Subcutaneous abdominal adipose tissue (tissue), 5 donors: Measurements from ENCODE around the gene CDV3.

Experiments
- H3K27ac ChIP-seq: one replicate; pipeline ENCODE4 v1.7.0; 2013; ENCODE audit warnings: low read depth, mild to moderate bottlenecking, inconsistent platforms, low read length, moderate library complexity
- H3K27me3 ChIP-seq, 5 donors: one replicate each; pipeline ENCODE4 v1.7.0; 2013; ENCODE audit warnings: low read length in 5 of 5, inconsistent platforms in 1 of 5; ENCODE audit not compliant: control insufficient read depth in 5 of 5, insufficient read depth in 4 of 5
- H3K36me3 ChIP-seq, 5 donors: one replicate each; pipeline ENCODE4 v1.7.0; 2013; ENCODE audit warnings: low read length in 5 of 5; ENCODE audit not compliant: control insufficient read depth in 5 of 5, insufficient read depth in 5 of 5
- H3K4me1 ChIP-seq, 5 donors: one replicate each; pipeline ENCODE4 v1.7.0; 2013; ENCODE audit warnings: low read length in 5 of 5, mild to moderate bottlenecking in 3 of 5, moderate library complexity in 1 of 5; ENCODE audit not compliant: control insufficient read depth in 5 of 5, insufficient read depth in 5 of 5
- H3K4me3 ChIP-seq, 5 donors: one replicate each; pipeline ENCODE4 v1.7.0; 2013; ENCODE audit warnings: low read length in 5 of 5, low read depth in 1 of 5
- H3K9ac ChIP-seq, 5 donors: one replicate each; pipeline ENCODE4 v1.7.0; 2013; ENCODE audit warnings: low read length in 5 of 5, mild to moderate bottlenecking in 4 of 5, moderate library complexity in 3 of 5
- H3K9me3 ChIP-seq, 5 donors: one replicate each; pipeline ENCODE4 v1.7.0; 2013; ENCODE audit warnings: low read length in 5 of 5; ENCODE audit not compliant: control insufficient read depth in 5 of 5
- donor health status: healthy.
- donor health status: healthy.
- donor health status: healthy.
- donor health status: healthy.
- donor health status: healthy.

Gene CDV3

GRCh38 chr3:133629146-133629545, 55.7 kb downstream of the CDV3 start:
- H3K27me3 ChIP-seq, result no peaks in the 10 kb centered on the region
- H3K36me3 ChIP-seq, result peaks cover 28 to 61% (median 40%) of the 10 kb centered on the region in 5 donors
- H3K4me1 ChIP-seq, result peaks cover 0 to 11% (median 0%) of the 10 kb centered on the region in 5 donors
- H3K9me3 ChIP-seq, result no peaks in the 10 kb centered on the region
- H3K4me3 ChIP-seq, result no peak overlapping the region
- H3K27ac ChIP-seq, result no peak overlapping the region
- H3K9ac ChIP-seq, result no peak overlapping the region

GRCh38 chr3:133633439-133633838, 60.0 kb downstream of the CDV3 start:
- H3K4me1 ChIP-seq, result peaks cover 0 to 1% (median 0%) of the 10 kb centered on the region in 5 donors
- H3K36me3 ChIP-seq, result peaks cover 26 to 70% (median 43%) of the 10 kb centered on the region in 5 donors
- no peak overlapping the region for H3K27ac ChIP-seq
- no peak overlapping the region for H3K9ac ChIP-seq
- H3K9me3 ChIP-seq, result no peaks in the 10 kb centered on the region
- H3K27me3 ChIP-seq, result no peaks in the 10 kb centered on the region
- H3K4me3 ChIP-seq, result no peak overlapping the region
